Endothelial cell of umbilical vein (primary cell): ENCODE data around the gene TPRKB. TPM values are rescaled to one million over a fixed set of nuclear protein-coding genes. Genes with fewer than 3 reads are reported as not detected.
A peak's percentile ranks its signal among the peaks of the same experiment; 100 is the strongest.
"Not testable (repeated sequence)": the region's sequence is repeated elsewhere in the genome, so short reads cannot be mapped to it uniquely, and the experiment has no call there.

ENCODE experiments used
- BruUV-seq: library from RNA; stranded (reverse); fragments of 400-500 nt; replicated peaks from 2 replicates; lab custom pipeline; 2021; lab: Mats Ljungman, UMichigan
- CTCF ChIA-PET: fragments of 300-600, 350-600 bp; sonication (Branson Sonifier 250); formaldehyde crosslinking; loops from one replicate; lab custom pipeline; 2021; ENCODE audit warnings: antibody characterized with exemption, inconsistent platforms; lab: Charles Lee
- POLR2A ChIA-PET: fragments of 300-600, 350-600 bp; sonication (Branson Sonifier 250); formaldehyde crosslinking; loops from one replicate; lab custom pipeline; 2021; ENCODE audit warnings: antibody characterized with exemption, inconsistent platforms; lab: Charles Lee
- DNase-seq: peaks from one replicate; pipeline ENCODE4 v3.0.0-alpha.2; 2011; ENCODE audit warnings: low read depth, low spot score
- FAIRE-seq: peaks from 2 replicates; lab custom pipeline; 2011; peaks lifted over from hg19 to GRCh38; lab: Jason Lieb, UNC
- H2AFZ ChIP-seq: 2 replicates; pipeline ENCODE4 v1.6.0; 2012; ENCODE audit warnings: low read depth, low read length, control low read depth, inconsistent platforms
- H3K27ac ChIP-seq: 2 replicates; pipeline ENCODE4 v1.5.1; 2011; ENCODE audit warnings: low read depth, mild to moderate bottlenecking, control low read depth, low read length, moderate library complexity; ENCODE audit not compliant: insufficient read depth
- H3K27me3 ChIP-seq, 2 experiments: 2 replicates each; pipeline versions ENCODE4 v1.6.0 to v1.6.1; 2011; ENCODE audit warnings: low read length in 2 of 2, mixed read lengths in 1 of 2; ENCODE audit not compliant: control insufficient read depth in 2 of 2, insufficient read depth in 2 of 2
- H3K36me3 ChIP-seq, 2 experiments: 2 replicates in 1 of 2; 3 replicates in 1 of 2; pipeline ENCODE4 v1.5.1; 2011; ENCODE audit warnings: low read length in 2 of 2, mild to moderate bottlenecking in 1 of 2, moderate library complexity in 1 of 2; ENCODE audit not compliant: control insufficient read depth in 2 of 2, insufficient read depth in 2 of 2; ENCODE audit errors: extremely low read depth in 1 of 2
- H3K4me1 ChIP-seq: 3 replicates; pipeline ENCODE4 v1.5.1; 2011; ENCODE audit warnings: mild to moderate bottlenecking, low read length; ENCODE audit not compliant: control insufficient read depth, insufficient read depth; ENCODE audit errors: extremely low read depth
- H3K4me2 ChIP-seq: 2 replicates; pipeline ENCODE4 v1.6.1; 2011; ENCODE audit warnings: low read length, control low read depth, mixed read lengths; ENCODE audit not compliant: insufficient read depth
- H3K4me3 ChIP-seq, 3 experiments: fragments of 200-600 bp in 1 of 3; sonication (generic), shearing (Covaris generic) in 1 of 3; replicated peaks in 1 of 3; 2 replicates each; pipeline ENCODE4 v1.5.1; 2011 to 2016; ENCODE audit warnings: control low read depth in 3 of 3, low read length in 3 of 3, mild to moderate bottlenecking in 2 of 3, inconsistent platforms in 1 of 3, low read depth in 1 of 3, moderate library complexity in 1 of 3; ENCODE audit not compliant: insufficient read depth in 1 of 3
- H3K79me2 ChIP-seq: 2 replicates; pipeline ENCODE4 v1.6.0; 2012; ENCODE audit warnings: low read length, inconsistent platforms; ENCODE audit not compliant: control insufficient read depth, insufficient read depth
- H3K9ac ChIP-seq: replicated peaks from 2 replicates; pipeline ENCODE3; 2011; ENCODE audit warnings: low read length, control low read depth; ENCODE audit not compliant: insufficient read depth; ENCODE audit errors: extremely low read depth
- H3K9me1 ChIP-seq: replicated peaks from 3 replicates; pipeline ENCODE4 v1.6.0; 2011; ENCODE audit warnings: mild to moderate bottlenecking, low read length; ENCODE audit not compliant: control insufficient read depth, insufficient read depth; ENCODE audit errors: extremely low read depth
- H3K9me3 ChIP-seq: replicated peaks from 2 replicates; pipeline ENCODE4 v1.5.1; 2012; ENCODE audit warnings: low read length, inconsistent platforms; ENCODE audit not compliant: control insufficient read depth, insufficient read depth
- H4K20me1 ChIP-seq: replicated peaks from 2 replicates; pipeline ENCODE3; 2011; ENCODE audit warnings: mild to moderate bottlenecking, low read length; ENCODE audit not compliant: control insufficient read depth, insufficient read depth; ENCODE audit errors: extremely low read depth
- CTCF ChIP-seq, 2 donors: IDR thresholded peaks; 1 replicate in 1 of 2; 2 replicates in 1 of 2; pipeline ENCODE4 v1.5.1; 2011; ENCODE audit warnings: low read length in 2 of 2, mild to moderate bottlenecking in 2 of 2, moderate library complexity in 2 of 2, control low read depth in 1 of 2, inconsistent platforms in 1 of 2, low read depth in 1 of 2; ENCODE audit not compliant: insufficient read depth in 1 of 2; ENCODE audit errors: extremely low read depth in 1 of 2
- EZH2 ChIP-seq: IDR thresholded peaks from 2 replicates; pipeline ENCODE4 v1.6.1; 2012; ENCODE audit warnings: borderline replicate concordance, low read depth, mild to moderate bottlenecking, moderate library complexity, low read length, inconsistent platforms; ENCODE audit not compliant: severe bottlenecking
- FOS ChIP-seq: IDR thresholded peaks from 2 replicates; pipeline ENCODE4 v1.6.1; 2011; ENCODE audit warnings: mild to moderate bottlenecking, low read length, moderate library complexity, borderline replicate concordance; ENCODE audit not compliant: insufficient read depth
- GATA2 ChIP-seq: IDR thresholded peaks from 2 replicates; pipeline ENCODE4 v1.7.0; 2011; ENCODE audit warnings: low read depth, mild to moderate bottlenecking, moderate library complexity, mixed read lengths, low read length; ENCODE audit not compliant: insufficient read length, insufficient read depth
- JUN ChIP-seq: IDR thresholded peaks from 2 replicates; pipeline ENCODE4 v1.6.1; 2011; ENCODE audit warnings: borderline replicate concordance, low read depth; ENCODE audit not compliant: insufficient read length, insufficient read depth
- MAX ChIP-seq: IDR thresholded peaks from 2 replicates; pipeline ENCODE4 v1.6.1; 2011; ENCODE audit not compliant: insufficient read depth, insufficient read length
- MYC ChIP-seq: IDR thresholded peaks from one replicate; pipeline ENCODE4 v1.6.1; 2011; ENCODE audit warnings: mild to moderate bottlenecking, low read depth, low read length
- POLR2A ChIP-seq: IDR thresholded peaks from 2 replicates; pipeline ENCODE4 v1.6.1; 2012; ENCODE audit warnings: low read depth, mild to moderate bottlenecking, control low read depth, low read length
- POLR2AphosphoS5 ChIP-seq: IDR thresholded peaks from 2 replicates; pipeline ENCODE4 v1.6.1; 2012; ENCODE audit warnings: low read depth, mild to moderate bottlenecking, control low read depth, low read length, moderate library complexity; ENCODE audit not compliant: insufficient read depth
- dilution Hi-C: fragments of 300-500 bp; cut with MboI; formaldehyde crosslinking; loops from one replicate; pipeline ENCODE4 v1.15.0; 2019; ENCODE audit warnings: low sequenced_read_pairs; ENCODE audit not compliant: extremely low pct_ligation_motif_present
- intact Hi-C: fragments of 100-400 bp; cut with micrococcal nuclease; formaldehyde crosslinking; loops from one replicate; pipeline ENCODE4 v1.10.0; 2022
- polyA plus RNA-seq, 4 experiments: library from polyadenylated mRNA; depleted of rRNA in 3 of 4; stranded (reverse) in 3 of 4; unstranded in 1 of 4; fragments of >200 nt; gene quantifications; 2 replicates each; pipeline versions ENCODE4 v1.2.1 to v1.2.3, GENCODE V29; 2011 to 2012; ENCODE audit warnings: missing spikeins in 1 of 4
- total RNA-seq: library from RNA; stranded (reverse); gene quantifications from 2 replicates; pipeline ENCODE4 v1.2.3, GENCODE V29; 2021

Gene TPRKB
- total and polyA plus RNA-seq, 2 donors (not counting 3 experiments of a cell fraction or from before 2014, with no cell fraction given), result 27.1 to 36.1 TPM

GRCh38 chr2:73779467-73780236 is 42.5 kb upstream of the TPRKB start, which contains the start of gene DUSP11:
Gene DUSP11, minus strand, starts transcription at chr2:73780103. Its CDS starts 129 bp downstream, at chr2:73779974.
- Histone ChIP-seq H3K9ac (peak within 1 kb of the TSS; percentile 69), H4K20me1 (no peaks in the 10 kb centered on the region), H3K27ac (peak within 1 kb of the TSS; percentile 36), H3K9me1 (no peaks in the 10 kb centered on the region), H3K4me1 (peaks cover 9% of the 10 kb centered on the region), H3K27me3 (no peaks in the 10 kb centered on the region), H3K4me2 (peak within 1 kb of the TSS; percentile 98), H3K79me2 (peaks cover 21% of the 10 kb centered on the region), H3K36me3 (peaks cover 2 to 3% of the 10 kb centered on the region in 2 experiments), H3K4me3 (peak within 1 kb of the TSS; percentile 66 to 92 (median 68)), H2AFZ (peak within 1 kb of the TSS; percentile 65), H3K9me3 (no peaks in the 10 kb centered on the region)
- dilution Hi-C loops (no loop called here), intact Hi-C loops (loop anchor here (1.0 to 10.0 kb wide), 3 partner anchors 33 to 95 kb away; partner anchors contain the start of gene TPRKB)
- POLR2A ChIA-PET, result no interaction called here
- TSS peak; percentile 58 for BruUV-seq
- CTCF ChIA-PET, result interaction anchor here (1.0 to 1.1 kb wide), 3 partner anchors 43 to 372 kb away, joined by 3 to 8 read pairs (median 4); partner anchors contain the start of gene TPRKB
- TF ChIP-seq FOS (no peak), MAX (peak; percentile 44), JUN (no peak), MYC (peak; percentile 56), POLR2AphosphoS5 (peak; percentile 82), GATA2 (no peak), CTCF (IDR thresholded peaks at IDR 0.05; ENCODE audit: extremely low read depth in 1 of 2, insufficient read depth in 1 of 2, low read depth in 1 of 2, low read length in 2 of 2) (peak; percentile 92 to 95), POLR2A (peak; percentile 92), EZH2 (no peak)
- peak; percentile 99 for FAIRE-seq
- DNase-seq, result peak; percentile 97

GRCh38 chr2:73778867-73779466 is 41.8 kb upstream of the TPRKB start:
- intact Hi-C loops, BruUV-seq: not testable (repeated sequence)
- H3K79me2 ChIP-seq, result peaks cover 21% of the 10 kb centered on the region

More at GRCh38 chr2:73778867-73779466, 41.8 kb upstream of the TPRKB start:
- H3K27ac ChIP-seq, H3K27me3 ChIP-seq, H3K9me3 ChIP-seq, H3K4me1 ChIP-seq, FAIRE-seq, DNase-seq, H3K36me3 ChIP-seq, POLR2A ChIA-PET, H4K20me1 ChIP-seq, H3K9me1 ChIP-seq, dilution Hi-C loops: not testable (repeated sequence)
- Histone ChIP-seq H3K4me3 (peak overlapping the region; percentile 66 to 92 (median 68)), H3K4me2 (peak overlapping the region; percentile 98), H3K9ac (peak overlapping the region; percentile 69), H2AFZ (peak overlapping the region; percentile 65)
- CTCF ChIA-PET, result interaction anchor here (1.0 to 1.1 kb wide), 3 partner anchors 42 to 373 kb away, joined by 3 to 8 read pairs (median 4); partner anchors contain the start of gene TPRKB
